ENCODE results near the gene ZNF892. TPM values are rescaled to one million over a fixed set of nuclear protein-coding genes. Genes with fewer than 3 reads are reported as not detected.
"Not testable (repeated sequence)": the region's sequence is repeated elsewhere in the genome, so short reads cannot be mapped to it uniquely, and the experiment has no call there.

The ZNF892 gene
- total RNA-seq, 1 experiment from 2014 or later, result 4.6 TPM

- not testable (repeated sequence) for DNase-seq
Observed at GRCh38 chr2:95192956-95193355, 14.4 kb upstream of the ZNF892 start.

GRCh38 chr2:95203911-95204310, 3.4 kb upstream of the ZNF892 start:
- Histone ChIP-seq H3K27me3 (ENCODE audit: control insufficient read depth, insufficient read depth, low read length) (peaks cover 10% of the 10 kb centered on the region), H3K36me3 (replicated peaks; ENCODE audit: control insufficient read depth, insufficient read depth, low read length) (no peaks in the 10 kb centered on the region; the same call in 1 of the 2 replicates), H3K4me3 (ENCODE audit: insufficient read depth, low read depth, low read length) (no peak overlapping the region)
- DNase-seq, result no peak

More at GRCh38 chr2:95192956-95193355, 14.4 kb upstream of the ZNF892 start:
- not testable (repeated sequence) for H3K36me3 ChIP-seq (replicated peaks; ENCODE audit: control insufficient read depth, insufficient read depth, low read length); H3K27me3 ChIP-seq (ENCODE audit: control insufficient read depth, insufficient read depth, low read length); H3K4me3 ChIP-seq (ENCODE audit: insufficient read depth, low read depth, low read length)

GRCh38 chr2:95204396-95204795, 2.9 kb upstream of the ZNF892 start:
- Histone ChIP-seq H3K27me3 (ENCODE audit: control insufficient read depth, insufficient read depth, low read length) (peaks cover 10% of the 10 kb centered on the region), H3K4me3 (ENCODE audit: insufficient read depth, low read depth, low read length) (no peak overlapping the region), H3K36me3 (replicated peaks; ENCODE audit: control insufficient read depth, insufficient read depth, low read length) (no peaks in the 10 kb centered on the region; the same call in 1 of the 2 replicates)
- DNase-seq, result no peak

GRCh38 chr2:95206096-95206495, 1.2 kb upstream of the ZNF892 start:
- peak; percentile 34 for DNase-seq
- Histone ChIP-seq H3K4me3 (ENCODE audit: insufficient read depth, low read depth, low read length) (peak overlapping the region; percentile 11), H3K36me3 (replicated peaks; ENCODE audit: control insufficient read depth, insufficient read depth, low read length) (no peaks in the 10 kb centered on the region; the same call in 1 of the 2 replicates), H3K27me3 (ENCODE audit: control insufficient read depth, insufficient read depth, low read length) (peaks cover 10% of the 10 kb centered on the region)

GRCh38 chr2:95208106-95208505, 785 bp downstream of the ZNF892 start:
- Histone ChIP-seq H3K4me3 (ENCODE audit: insufficient read depth, low read depth, low read length) (peak overlapping the region; percentile 69), H3K27me3 (ENCODE audit: control insufficient read depth, insufficient read depth, low read length) (peaks cover 10% of the 10 kb centered on the region), H3K36me3 (replicated peaks; ENCODE audit: control insufficient read depth, insufficient read depth, low read length) (peaks cover 6% of the 10 kb centered on the region)
- no peak for DNase-seq

GRCh38 chr2:95215018-95215612, 7.8 kb downstream of the ZNF892 start:
- Histone ChIP-seq H3K4me3 (ENCODE audit: insufficient read depth, low read depth, low read length) (no peak overlapping the region), H3K36me3 (replicated peaks; ENCODE audit: control insufficient read depth, insufficient read depth, low read length) (peaks cover 10% of the 10 kb centered on the region), H3K27me3 (ENCODE audit: control insufficient read depth, insufficient read depth, low read length) (no peaks in the 10 kb centered on the region)
- DNase-seq, result no peak

- H3K36me3 ChIP-seq (replicated peaks; ENCODE audit: control insufficient read depth, insufficient read depth, low read length), result no peaks in the 10 kb centered on the region; the same call in 1 of the 2 replicates
- no peaks in the 10 kb centered on the region for H3K27me3 ChIP-seq (ENCODE audit: control insufficient read depth, insufficient read depth, low read length)
- no peak overlapping the region for H3K4me3 ChIP-seq (ENCODE audit: insufficient read depth, low read depth, low read length)
- DNase-seq, result no peak
Observed at GRCh38 chr2:95220449-95220848, 13.1 kb downstream of the ZNF892 start.

GRCh38 chr2:95225658-95226057, 18.3 kb downstream of the ZNF892 start:
- no peak for DNase-seq
- Histone ChIP-seq H3K27me3 (ENCODE audit: control insufficient read depth, insufficient read depth, low read length) (no peaks in the 10 kb centered on the region), H3K36me3 (replicated peaks; ENCODE audit: control insufficient read depth, insufficient read depth, low read length) (no peaks in the 10 kb centered on the region), H3K4me3 (ENCODE audit: insufficient read depth, low read depth, low read length) (no peak overlapping the region)

GRCh38 chr2:95231723-95232122, 24.4 kb downstream of the ZNF892 start:
- Histone ChIP-seq H3K27me3 (ENCODE audit: control insufficient read depth, insufficient read depth, low read length) (no peaks in the 10 kb centered on the region), H3K36me3 (replicated peaks; ENCODE audit: control insufficient read depth, insufficient read depth, low read length) (no peaks in the 10 kb centered on the region), H3K4me3 (ENCODE audit: insufficient read depth, low read depth, low read length) (no peak overlapping the region)
- DNase-seq, result peak; percentile 84

GRCh38 chr2:95232232-95232631, 24.9 kb downstream of the ZNF892 start:
- Histone ChIP-seq H3K27me3 (ENCODE audit: control insufficient read depth, insufficient read depth, low read length) (no peaks in the 10 kb centered on the region), H3K36me3 (replicated peaks; ENCODE audit: control insufficient read depth, insufficient read depth, low read length) (no peaks in the 10 kb centered on the region), H3K4me3 (ENCODE audit: insufficient read depth, low read depth, low read length) (no peak overlapping the region)
- no peak for DNase-seq

- DNase-seq, result no peak
- Histone ChIP-seq H3K4me3 (ENCODE audit: insufficient read depth, low read depth, low read length) (no peak overlapping the region), H3K27me3 (ENCODE audit: control insufficient read depth, insufficient read depth, low read length) (no peaks in the 10 kb centered on the region), H3K36me3 (replicated peaks; ENCODE audit: control insufficient read depth, insufficient read depth, low read length) (no peaks in the 10 kb centered on the region)
Observed at GRCh38 chr2:95234286-95234785, 27.0 kb downstream of the ZNF892 start.

- H3K27me3 ChIP-seq (ENCODE audit: control insufficient read depth, insufficient read depth, low read length), result no peaks in the 10 kb centered on the region
- H3K4me3 ChIP-seq (ENCODE audit: insufficient read depth, low read depth, low read length), result no peak overlapping the region
- DNase-seq, result no peak
Observed at GRCh38 chr2:95234816-95235215, 27.5 kb downstream of the ZNF892 start.

GRCh38 chr2:95238131-95238530, 30.8 kb downstream of the ZNF892 start:
- H3K36me3 ChIP-seq (replicated peaks; ENCODE audit: control insufficient read depth, insufficient read depth, low read length), result no peaks in the 10 kb centered on the region
- no peak for DNase-seq
- no peak overlapping the region for H3K4me3 ChIP-seq (ENCODE audit: insufficient read depth, low read depth, low read length)
- H3K27me3 ChIP-seq (ENCODE audit: control insufficient read depth, insufficient read depth, low read length), result no peaks in the 10 kb centered on the region

More at GRCh38 chr2:95234816-95235215, 27.5 kb downstream of the ZNF892 start:
- H3K36me3 ChIP-seq (replicated peaks; ENCODE audit: control insufficient read depth, insufficient read depth, low read length), result no peaks in the 10 kb centered on the region

- H3K36me3 ChIP-seq (replicated peaks; ENCODE audit: control insufficient read depth, insufficient read depth, low read length), result no peaks in the 10 kb centered on the region
Observed at GRCh38 chr2:95240091-95240490, 32.8 kb downstream of the ZNF892 start.

GRCh38 chr2:95240556-95240955, 33.2 kb downstream of the ZNF892 start:
- H3K36me3 ChIP-seq (replicated peaks; ENCODE audit: control insufficient read depth, insufficient read depth, low read length), result no peaks in the 10 kb centered on the region
- H3K27me3 ChIP-seq (ENCODE audit: control insufficient read depth, insufficient read depth, low read length), result no peaks in the 10 kb centered on the region
- no peak for DNase-seq
- no peak overlapping the region for H3K4me3 ChIP-seq (ENCODE audit: insufficient read depth, low read depth, low read length)

More at GRCh38 chr2:95240091-95240490, 32.8 kb downstream of the ZNF892 start:
- DNase-seq, result no peak
- Histone ChIP-seq H3K27me3 (ENCODE audit: control insufficient read depth, insufficient read depth, low read length) (no peaks in the 10 kb centered on the region), H3K4me3 (ENCODE audit: insufficient read depth, low read depth, low read length) (no peak overlapping the region)

Measured in H7 (cell line).